GM12878 (cell line): Measurements from ENCODE around the gene RALBP1. TPM values are rescaled to one million over a fixed set of nuclear protein-coding genes. Genes with fewer than 3 reads are reported as not detected.

Source experiments
- ATAC-seq: fragments of 200-7000 bp; cut with Tn5 transposase; 3 replicates; pipeline ENCODE4 v1.9.1; 2020; ENCODE audit warnings: mild to moderate bottlenecking, moderate library complexity
- BruUV-seq: library from RNA; stranded (reverse); fragments of 400-500 nt; replicated peaks from 2 replicates; lab custom pipeline; 2021; lab: Mats Ljungman, UMichigan
- CTCF ChIA-PET: fragments of 300-600 bp; sonication (Branson Sonifier 250); formaldehyde crosslinking; extraction: SDS; loops from one replicate; lab custom pipeline; 2021; ENCODE audit warnings: inconsistent platforms; lab: Yijun Ruan, JAX
- POLR2A ChIA-PET: fragments of 350-600 bp; formaldehyde crosslinking; extraction: SDS; loops from one replicate; lab custom pipeline; 2021; ENCODE audit warnings: inconsistent platforms; lab: Charles Lee
- RAD21 ChIA-PET: fragments of 300-600 bp; sonication (Branson Sonifier 250); formaldehyde crosslinking; loops from one replicate; lab custom pipeline; 2023; ENCODE audit warnings: antibody characterized with exemption; ENCODE audit not compliant: unreplicated experiment; lab: Charles Lee
- SMC1A ChIA-PET: fragments of 300-600 bp; sonication (Branson Sonifier 250); formaldehyde crosslinking; loops from one replicate; lab custom pipeline; 2023; ENCODE audit not compliant: unreplicated experiment, uncharacterized antibody; lab: Charles Lee
- DNase-seq: peaks from one replicate; pipeline ENCODE4 v3.0.0-alpha.2; 2011; ENCODE audit warnings: low read depth, low spot score
- FAIRE-seq: peaks from 3 replicates; lab custom pipeline; 2011; peaks lifted over from hg19 to GRCh38; lab: Jason Lieb, UNC
- H2AFZ ChIP-seq: 2 replicates; pipeline ENCODE4 v1.6.0; 2011; ENCODE audit warnings: low read depth, low read length, control low read depth; ENCODE audit not compliant: control insufficient read depth
- H3K27ac ChIP-seq: 2 replicates; pipeline ENCODE4 v1.5.1; 2011; ENCODE audit warnings: control low read depth; ENCODE audit not compliant: control insufficient read depth, insufficient read depth
- H3K27me3 ChIP-seq, 2 experiments: replicated peaks in 1 of 2; 2 replicates each; pipeline versions ENCODE4 v1.6.0 to v1.6.1; 2011; ENCODE audit warnings: low read length in 1 of 2; ENCODE audit not compliant: control insufficient read depth in 2 of 2, insufficient read depth in 2 of 2
- H3K36me3 ChIP-seq, 2 experiments: 2 replicates each; pipeline ENCODE4 v1.5.1; 2011; ENCODE audit warnings: low read length in 1 of 2; ENCODE audit not compliant: control insufficient read depth in 2 of 2, insufficient read depth in 2 of 2
- H3K4me1 ChIP-seq: 2 replicates; pipeline ENCODE4 v1.6.1; 2011; ENCODE audit warnings: mild to moderate bottlenecking, low read length, moderate library complexity, mixed read lengths; ENCODE audit not compliant: control insufficient read depth, insufficient read depth
- H3K4me2 ChIP-seq: 2 replicates; pipeline ENCODE4 v1.6.0; 2011; ENCODE audit warnings: control low read depth; ENCODE audit not compliant: control insufficient read depth, insufficient read depth
- H3K4me3 ChIP-seq: fragments of 200-600 bp; sonication (generic); 2 replicates; pipeline ENCODE4 v1.5.1; 2016
- H3K79me2 ChIP-seq: 2 replicates; pipeline ENCODE4 v1.6.0; 2011; ENCODE audit warnings: low read length; ENCODE audit not compliant: control insufficient read depth, insufficient read depth
- H3K9ac ChIP-seq: 2 replicates; pipeline ENCODE4 v1.8.0; 2011; ENCODE audit warnings: low read length, control low read depth, mixed read lengths; ENCODE audit not compliant: control insufficient read depth, insufficient read depth
- H3K9me3 ChIP-seq: replicated peaks from 3 replicates; pipeline ENCODE4 v1.5.1; 2011; ENCODE audit warnings: mild to moderate bottlenecking, low read length; ENCODE audit not compliant: control insufficient read depth, insufficient read depth
- H4K20me1 ChIP-seq: 2 replicates; pipeline ENCODE4 v1.6.0; 2011; ENCODE audit not compliant: control insufficient read depth, insufficient read depth
- CHD4 ChIP-seq: fragments of 200-600 bp; sonication (generic); IDR thresholded peaks from 2 replicates; pipeline ENCODE4 v1.6.1; 2016; ENCODE audit warnings: mild to moderate bottlenecking
- LARP7 ChIP-seq: fragments of 450-650 bp; IDR thresholded peaks from 2 replicates; pipeline ENCODE4 v1.6.1; 2017; ENCODE audit warnings: mild to moderate bottlenecking
- TCF7 ChIP-seq: IDR thresholded peaks from 2 replicates; pipeline ENCODE4 v1.6.1; 2014; ENCODE audit warnings: antibody characterized with exemption, borderline replicate concordance
- ZBTB4 ChIP-seq: fragments of 450-650 bp; formaldehyde crosslinking; IDR thresholded peaks from 2 replicates; pipeline ENCODE4 v1.4.0; 2022; ENCODE audit warnings: mild to moderate bottlenecking, moderate library complexity
- WGBS: methylation state at CpG from one replicate; pipeline ENCODE4 v1.1.6; 2016; ENCODE audit warnings: low lambda C conversion rate; ENCODE audit not compliant: insufficient replicate concordance, insufficient coverage; ENCODE audit errors: missing lambda C conversion rate; 5-methylcytosine and 5-hydroxymethylcytosine counted together
- in situ Hi-C: fragments of 300-500 bp; cut with MboI; formaldehyde crosslinking; loops from 9 replicates; pipeline ENCODE4 v1.14.3; 2018; ENCODE audit warnings: mixed read lengths
- intact Hi-C: fragments of 100-400 bp; cut with micrococcal nuclease; formaldehyde crosslinking; loops from one replicate; pipeline ENCODE4 v1.14.2; 2022; ENCODE audit not compliant: unreplicated experiment
- polyA plus RNA-seq, 11 experiments: library from polyadenylated mRNA; depleted of rRNA in 4 of 11; unstranded in 6 of 11; stranded (reverse) in 5 of 11; fragments of >200 nt; fragmentation: Nextera tagmentation in 4 of 11; fragmentation: Illumina TruSeq in 1 of 11; extraction: Ambion mirVana in 4 of 11; extraction: Trizol in 1 of 11; gene quantifications; 1 replicate in 1 of 11; 2 replicates in 10 of 11; pipeline versions ENCODE4 v1.2.1 to v1.2.3, GENCODE V29; 2011 to 2016; ENCODE audit warnings: inconsistent platforms in 2 of 11, missing spikeins in 2 of 11, low read depth in 1 of 11
- total RNA-seq, 4 experiments: library from RNA; depleted of rRNA in 3 of 4; stranded (reverse); fragments of >200 nt in 3 of 4; fragmentation: Illumina TruSeq in 1 of 4; extraction: Trizol in 1 of 4; gene quantifications; 2 replicates each; pipeline versions ENCODE4 v1.2.1 to v1.2.3, GENCODE V29; 2013 to 2021

RALBP1 gene
- total and polyA plus RNA-seq, 10 of the 15 experiments (the other 5 are each of a cell fraction or from before 2014, with no cell fraction given): 11.2 to 46.9 (median 41.8) TPM

- Histone ChIP-seq H3K36me3 (no peaks in the 10 kb centered on the region), H3K4me3 (no peak overlapping the region), H2AFZ (no peak overlapping the region), H3K4me1 (peaks cover 6% of the 10 kb centered on the region), H3K79me2 (peaks cover 19% of the 10 kb centered on the region), H3K9me3 (peaks cover 3% of the 10 kb centered on the region; the same call in 2 of the 3 replicates), H3K4me2 (no peak overlapping the region), H3K9ac (no peak overlapping the region), H4K20me1 (no peaks in the 10 kb centered on the region), H3K27ac (no peak overlapping the region), H3K27me3 (no peaks in the 10 kb centered on the region)
- TF ChIP-seq LARP7 (no peak), ZBTB4 (CRISPR knock-in tag) (no peak), CHD4 (no peak), TCF7 (no peak)
- POLR2A ChIA-PET: no interaction called here
- SMC1A ChIA-PET: interaction anchor here (1.4 kb wide), 1 partner anchor 19 kb away, joined by 3 read pairs; no protein-coding TSS in a partner anchor
- FAIRE-seq: no peak
- ATAC-seq: no peak
- in situ Hi-C loops: no loop called here
- no peak for DNase-seq
- CTCF ChIA-PET: no interaction called here
- no TSS peak for BruUV-seq
- 98% methylated on average over 6 of the region's 6 CpGs for WGBS
- RAD21 ChIA-PET: no interaction called here
- intact Hi-C loops: no loop called here
These were observed 20.8 kb downstream of the RALBP1 start for GRCh38 chr18:9495916-9496705.
